ENCODE data around the gene SLC36A1. TPM values are rescaled to one million over a fixed set of nuclear protein-coding genes. Genes with fewer than 3 reads are reported as not detected.

SLC36A1 gene
- total and polyA plus RNA-seq, 2 of the 8 experiments (the other 6 are each of a cell fraction or from before 2014, with no cell fraction given) = 6.6 to 9.6 TPM

DNA sequence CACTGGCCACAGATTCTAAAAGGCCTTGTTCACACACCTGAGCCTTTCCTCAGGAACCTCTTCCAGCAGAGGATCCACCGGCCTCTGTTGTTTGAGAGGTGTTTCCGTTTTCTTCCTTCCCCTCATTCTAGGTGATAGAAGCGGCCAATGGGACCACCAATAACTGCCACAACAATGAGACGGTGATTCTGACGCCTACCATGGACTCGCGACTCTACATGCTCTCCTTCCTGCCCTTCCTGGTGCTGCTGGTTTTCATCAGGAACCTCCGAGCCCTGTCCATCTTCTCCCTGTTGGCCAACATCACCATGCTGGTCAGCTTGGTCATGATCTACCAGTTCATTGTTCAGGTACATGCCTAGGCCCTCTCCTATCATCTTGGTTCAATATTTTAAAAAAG is 20.2 kb downstream of the SLC36A1 start:
- no peak for DNase-seq (ENCODE audit: low read depth in 1 of 2, low spot score in 2 of 2)
- Histone ChIP-seq H4K91ac (replicated peaks; ENCODE audit: insufficient read length, low read length) (no peak overlapping the region), H4K8ac (ENCODE audit: extremely low read depth, insufficient read depth, low read length) (no peak overlapping the region), H3K4me2 (ENCODE audit: insufficient read depth in 1 of 2, low read depth in 2 of 2, low read length in 2 of 2) (no peak overlapping the region), H3K14ac (ENCODE audit: insufficient read length) (no peak overlapping the region), H3K4ac (replicated peaks; ENCODE audit: insufficient read length, low read depth, low read length) (no peak overlapping the region), H3K36me3 (ENCODE audit: control insufficient read depth in 2 of 4, insufficient read depth in 4 of 4, low read length in 3 of 4) (peaks cover 0 to 5% (median 0%) of the 10 kb centered on the region in 4 experiments; a peak in 1 of 8 replicates), H2AK5ac (ENCODE audit: low read depth, low read length) (no peak overlapping the region), H3K79me2 (ENCODE audit: control insufficient read depth in 1 of 2, insufficient read depth in 2 of 2, low read length in 2 of 2) (no peaks in the 10 kb centered on the region), H3K9ac (replicated peaks in 1 of 4; ENCODE audit: extremely low read depth in 1 of 4, low read depth in 3 of 4, low read length in 3 of 4) (no peak overlapping the region), H3K27me3 (replicated peaks in 1 of 4; ENCODE audit: control insufficient read depth in 3 of 4, extremely low read depth in 1 of 4, insufficient read depth in 3 of 4, low read length in 3 of 4) (no peaks in the 10 kb centered on the region), H3K9me3 (ENCODE audit: insufficient read depth in 2 of 2, low read depth in 1 of 2, low read length in 1 of 2) (no peaks in the 10 kb centered on the region), H2BK15ac (ENCODE audit: low read length) (no peak overlapping the region), H3K4me3 (ENCODE audit: extremely low read depth in 1 of 4, insufficient read depth in 2 of 4, low read depth in 3 of 4, low read length in 4 of 4) (no peak overlapping the region), H3K18ac (ENCODE audit: extremely low read depth, low read length) (no peak overlapping the region), H2BK20ac (ENCODE audit: low read length) (no peak overlapping the region), H3K79me1 (ENCODE audit: low read depth, low read length) (no peaks in the 10 kb centered on the region), H2AFZ (ENCODE audit: low read length) (no peak overlapping the region), H3K4me1 (replicated peaks in 1 of 4; ENCODE audit: control insufficient read depth in 3 of 4, insufficient read depth in 4 of 4, low read length in 3 of 4) (no peaks in the 10 kb centered on the region), H2BK12ac (ENCODE audit: low read depth, low read length) (no peak overlapping the region), H2BK5ac (ENCODE audit: low read depth, low read length) (no peak overlapping the region), H3K56ac (replicated peaks; ENCODE audit: insufficient read length, low read depth, low read length) (no peak overlapping the region), H3K23me2 (ENCODE audit: low read depth, low read length) (no peaks in the 10 kb centered on the region; the same call in 1 of the 2 replicates), H4K20me1 (replicated peaks in 1 of 2; ENCODE audit: control insufficient read depth in 1 of 2, insufficient read depth in 2 of 2, low read length in 2 of 2) (no peaks in the 10 kb centered on the region), H2BK120ac (replicated peaks; ENCODE audit: low read depth, low read length) (no peak overlapping the region), H3K27ac (ENCODE audit: low read depth, low read length) (no peak overlapping the region), H3K23ac (ENCODE audit: insufficient read length) (no peak overlapping the region), H4K5ac (ENCODE audit: insufficient read length, low read depth, low read length) (no peak overlapping the region)
- ChIA-PET CTCF (ENCODE audit: partially characterized antibody) (interaction anchor here (0.6 to 1.8 kb wide), 4 partner anchors 16 to 194 kb away, joined by 3 to 7 read pairs (median 5); partner anchors contain the start of gene SLC36A1), POLR2A (ENCODE audit: partially characterized antibody) (no interaction called here)
- 92% methylated on average over 8 of the region's 8 CpGs; no CpG with 5 or more reads in 1 of the 2 experiments for WGBS, 2 experiments (ENCODE audit: extremely low coverage in 1 of 2, insufficient coverage in 1 of 2, insufficient read length in 1 of 2, insufficient replicate concordance in 2 of 2, low coverage in 1 of 2, low lambda C conversion rate in 2 of 2, missing lambda C conversion rate in 1 of 2)
- no peak for FAIRE-seq
- no peak for TF ChIP-seq NANOG (IDR thresholded peaks at IDR 0.05; ENCODE audit: insufficient read depth, low read depth, low read length, poor library complexity, severe bottlenecking)
- no peak for TF ChIP-seq JUND (IDR thresholded peaks at IDR 0.05; ENCODE audit: low read length)
